GM12891 (cell line): Measurements from ENCODE around the gene ZNF329.

Source experiments
- POLR2A ChIP-seq: IDR thresholded peaks from 2 replicates; pipeline ENCODE4 v1.6.1; 2011; ENCODE audit warnings: low read depth, low read length, control low read depth
- SPI1 ChIP-seq: IDR thresholded peaks from 2 replicates; pipeline ENCODE4 v1.6.1; 2011; ENCODE audit warnings: low read depth, low read length, control low read depth

GRCh38 chr19:58097781-58098681, 52.6 kb downstream of the ZNF329 start, which contains the start of gene ZSCAN18:
- TF ChIP-seq SPI1 (no peak), POLR2A (no peak)
